ENCODE measurements around the gene SPATA7. TPM values are rescaled to one million over a fixed set of nuclear protein-coding genes. Genes with fewer than 3 reads are reported as not detected.

The SPATA7 gene
- total and polyA plus RNA-seq, 2 experiments from 2014 or later = 9.8 to 27.9 TPM

GRCh38 chr14:88478931-88479330, 93.5 kb downstream of the SPATA7 start:
- Histone ChIP-seq H3K4me1 (ENCODE audit: insufficient read depth) (peaks cover 16% of the 10 kb centered on the region), H3K27ac (no peak overlapping the region), H3K9me3 (ENCODE audit: low read depth) (no peaks in the 10 kb centered on the region), H2AFZ (no peak overlapping the region), H4K20me1 (ENCODE audit: insufficient read depth, poor library complexity, severe bottlenecking) (no peaks in the 10 kb centered on the region), H3K36me3 (replicated peaks; ENCODE audit: insufficient read depth, low read depth) (no peaks in the 10 kb centered on the region), H3K9me2 (replicated peaks; ENCODE audit: insufficient read depth) (no peaks in the 10 kb centered on the region), H3K4me3 (no peak overlapping the region), H3K27me3 (no peaks in the 10 kb centered on the region), H3K4me2 (no peak overlapping the region), H3K79me2 (peaks cover 9% of the 10 kb centered on the region)
- DNase-seq (ENCODE audit: low spot score) = no peak
- WGBS (ENCODE audit: low lambda C conversion rate, missing lambda C conversion rate) = 98% methylated on average over 18 of the region's 36 CpGs
- TF ChIP-seq EZH2phosphoT487 (IDR thresholded peaks at IDR 0.05; ENCODE audit: low read depth, severe bottlenecking, unreplicated experiment) (no peak), CTCF (IDR thresholded peaks at IDR 0.05; ENCODE audit: poor library complexity) (no peak), EZH2 (IDR thresholded peaks at IDR 0.05; ENCODE audit: borderline replicate concordance) (no peak)

DNA sequence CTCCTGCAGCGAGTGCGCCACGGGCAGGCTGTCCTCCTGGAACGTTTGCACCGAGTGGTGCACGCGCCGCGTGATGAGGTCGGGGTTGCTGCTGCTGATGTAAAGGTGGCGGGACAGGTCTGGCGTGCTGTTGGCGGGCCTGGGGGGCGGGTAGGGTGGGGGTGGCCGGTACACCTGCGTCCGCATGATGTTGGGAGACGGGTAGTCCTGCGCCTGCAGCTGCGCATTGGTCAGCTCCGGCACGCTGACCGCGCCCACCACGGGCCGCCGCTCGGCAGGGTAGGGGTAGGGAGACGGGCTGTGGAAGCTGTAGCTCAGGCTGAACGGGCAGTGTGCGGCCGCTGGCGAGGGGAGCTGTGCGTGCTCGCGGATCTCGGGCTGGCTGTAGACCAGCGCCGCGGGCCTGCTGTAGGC, 94.1 kb downstream of the SPATA7 start:
- no peaks in the 10 kb centered on the region for H3K9me2 ChIP-seq (replicated peaks; ENCODE audit: insufficient read depth)
- no peak for DNase-seq (ENCODE audit: low spot score)
- TF ChIP-seq EZH2phosphoT487 (IDR thresholded peaks at IDR 0.05; ENCODE audit: low read depth, severe bottlenecking, unreplicated experiment) (no peak), EZH2 (IDR thresholded peaks at IDR 0.05; ENCODE audit: borderline replicate concordance) (no peak), CTCF (IDR thresholded peaks at IDR 0.05; ENCODE audit: poor library complexity) (no peak)
- H3K4me1 ChIP-seq (ENCODE audit: insufficient read depth) = peaks cover 10% of the 10 kb centered on the region
- no peak overlapping the region for H3K4me3 ChIP-seq
- no peak overlapping the region for H2AFZ ChIP-seq
- H3K4me2 ChIP-seq = no peak overlapping the region
- no peaks in the 10 kb centered on the region for H3K9me3 ChIP-seq (ENCODE audit: low read depth)
- no peak overlapping the region for H3K27ac ChIP-seq
- peaks cover 9% of the 10 kb centered on the region for H3K79me2 ChIP-seq
- H3K27me3 ChIP-seq = no peaks in the 10 kb centered on the region
- H4K20me1 ChIP-seq (ENCODE audit: insufficient read depth, poor library complexity, severe bottlenecking) = no peaks in the 10 kb centered on the region
- WGBS (ENCODE audit: low lambda C conversion rate, missing lambda C conversion rate) = 98% methylated on average over 27 of the region's 40 CpGs
- H3K36me3 ChIP-seq (replicated peaks; ENCODE audit: insufficient read depth, low read depth) = no peaks in the 10 kb centered on the region

DNA sequence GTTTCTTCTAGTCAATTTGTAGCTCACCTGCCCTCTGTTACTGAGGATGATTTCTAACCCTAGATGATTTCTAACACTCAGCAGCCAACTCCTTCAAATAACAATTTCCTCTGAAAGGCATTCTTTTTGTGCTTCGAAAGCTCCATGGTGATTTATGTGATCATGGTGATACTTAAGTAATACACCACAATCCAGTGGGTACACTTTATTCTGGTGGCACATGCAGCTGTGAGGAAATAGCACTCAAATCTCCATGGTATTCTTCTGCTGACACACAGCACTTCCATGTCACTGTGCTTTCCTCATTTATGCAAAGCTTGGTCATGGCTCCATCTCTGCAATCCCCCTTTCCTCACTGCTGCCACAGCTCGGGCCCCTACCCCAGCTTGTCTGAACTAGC, 95.6 kb downstream of the SPATA7 start:
- TF ChIP-seq CTCF (IDR thresholded peaks at IDR 0.05; ENCODE audit: poor library complexity) (no peak), EZH2phosphoT487 (IDR thresholded peaks at IDR 0.05; ENCODE audit: low read depth, severe bottlenecking, unreplicated experiment) (no peak), EZH2 (IDR thresholded peaks at IDR 0.05; ENCODE audit: borderline replicate concordance) (no peak)

GRCh38 chr14:88481794-88482193, 96.3 kb downstream of the SPATA7 start:
- no peaks in the 10 kb centered on the region for H3K36me3 ChIP-seq (replicated peaks; ENCODE audit: insufficient read depth, low read depth)
- no peak overlapping the region for H3K4me3 ChIP-seq
- H3K9me2 ChIP-seq (replicated peaks; ENCODE audit: insufficient read depth) = no peaks in the 10 kb centered on the region
- no peaks in the 10 kb centered on the region for H3K9me3 ChIP-seq (ENCODE audit: low read depth)
- DNase-seq (ENCODE audit: low spot score) = no peak
- no peaks in the 10 kb centered on the region for H3K4me1 ChIP-seq (ENCODE audit: insufficient read depth)
- WGBS (ENCODE audit: low lambda C conversion rate, missing lambda C conversion rate) = 92% methylated on average over 7 of the region's 7 CpGs
- no peaks in the 10 kb centered on the region for H4K20me1 ChIP-seq (ENCODE audit: insufficient read depth, poor library complexity, severe bottlenecking)
- no peak for TF ChIP-seq EZH2 (IDR thresholded peaks at IDR 0.05; ENCODE audit: borderline replicate concordance)
- no peak for TF ChIP-seq CTCF (IDR thresholded peaks at IDR 0.05; ENCODE audit: poor library complexity)
- no peak for TF ChIP-seq EZH2phosphoT487 (IDR thresholded peaks at IDR 0.05; ENCODE audit: low read depth, severe bottlenecking, unreplicated experiment)
- H3K4me2 ChIP-seq = no peak overlapping the region
- H2AFZ ChIP-seq = no peak overlapping the region
- no peaks in the 10 kb centered on the region for H3K27me3 ChIP-seq
- H3K27ac ChIP-seq = no peak overlapping the region
- H3K79me2 ChIP-seq = no peaks in the 10 kb centered on the region

More for the DNA sequence above, 95.6 kb downstream of the SPATA7 start:
- no peaks in the 10 kb centered on the region for H4K20me1 ChIP-seq (ENCODE audit: insufficient read depth, poor library complexity, severe bottlenecking)
- no peak for DNase-seq (ENCODE audit: low spot score)
- no peaks in the 10 kb centered on the region for H3K79me2 ChIP-seq
- peaks cover 6% of the 10 kb centered on the region for H3K4me1 ChIP-seq (ENCODE audit: insufficient read depth)
- H3K27me3 ChIP-seq = no peaks in the 10 kb centered on the region
- WGBS (ENCODE audit: low lambda C conversion rate, missing lambda C conversion rate) = 95% methylated on average over 2 of the region's 2 CpGs
- no peak overlapping the region for H3K4me3 ChIP-seq
- H3K9me3 ChIP-seq (ENCODE audit: low read depth) = no peaks in the 10 kb centered on the region
- H3K4me2 ChIP-seq = no peak overlapping the region
- no peaks in the 10 kb centered on the region for H3K36me3 ChIP-seq (replicated peaks; ENCODE audit: insufficient read depth, low read depth)
- H3K9me2 ChIP-seq (replicated peaks; ENCODE audit: insufficient read depth) = no peaks in the 10 kb centered on the region
- no peak overlapping the region for H2AFZ ChIP-seq
- no peak overlapping the region for H3K27ac ChIP-seq
